SK-N-SH (cell line): ENCODE data around the gene SPRN. TPM values are rescaled to one million over a fixed set of nuclear protein-coding genes. Genes with fewer than 3 reads are reported as not detected.

Experiments used
- CTCF ChIA-PET: fragments of 300-600, 350-600 bp; formaldehyde crosslinking; extraction: SDS; loops from one replicate; lab custom pipeline; 2021; lab: Yijun Ruan, JAX
- POLR2A ChIA-PET: fragments of 350-600 bp; sonication (Branson Sonifier 250); formaldehyde crosslinking; extraction: SDS; loops from one replicate; lab custom pipeline; 2020; ENCODE audit warnings: antibody characterized with exemption, inconsistent platforms; lab: Yijun Ruan, JAX
- DNase-seq: peaks from one replicate; pipeline ENCODE4 v3.0.0; 2012
- H2AFZ ChIP-seq: fragments of 200-600 bp; sonication (generic); 2 replicates; pipeline ENCODE4 v1.8.1; 2016; ENCODE audit warnings: antibody characterized with exemption, mild to moderate bottlenecking, low read depth
- H3F3A ChIP-seq: fragments of 200-600 bp; sonication (generic); replicated peaks from 2 replicates; pipeline ENCODE3; 2016; ENCODE audit warnings: antibody characterized with exemption, mild to moderate bottlenecking; ENCODE audit not compliant: insufficient read depth
- H3K27ac ChIP-seq, 2 experiments: fragments of 200-500 bp in 1 of 2; fragments of 200-600 bp in 1 of 2; sonication (Bioruptor generic) in 1 of 2; sonication (generic), shearing (Covaris generic) in 1 of 2; 2 replicates each; pipeline versions ENCODE4 v1.5.1 to v1.6.1; 2014 to 2016; ENCODE audit warnings: low read depth in 2 of 2, inconsistent platforms in 1 of 2, low read length in 1 of 2, mild to moderate bottlenecking in 1 of 2, mixed read lengths in 1 of 2
- H3K27me3 ChIP-seq: fragments of 200-600 bp; sonication (generic), shearing (Covaris generic); 2 replicates; pipeline ENCODE4 v1.6.1; 2016; ENCODE audit warnings: mixed run types; ENCODE audit not compliant: insufficient read depth
- H3K36me3 ChIP-seq, 2 experiments: fragments of 200-500 bp in 1 of 2; fragments of 200-600 bp in 1 of 2; sonication (Bioruptor generic) in 1 of 2; sonication (generic) in 1 of 2; replicated peaks in 1 of 2; 2 replicates each; pipeline versions ENCODE3 to v1.5.1; 2014 to 2016; ENCODE audit warnings: low read length in 1 of 2, mild to moderate bottlenecking in 1 of 2; ENCODE audit not compliant: insufficient read depth in 2 of 2, control insufficient read depth in 1 of 2
- H3K4me1 ChIP-seq, 2 experiments: fragments of 200-500 bp in 1 of 2; fragments of 200-600 bp in 1 of 2; sonication (Bioruptor generic) in 1 of 2; sonication (generic), shearing (Covaris generic) in 1 of 2; 2 replicates each; pipeline versions ENCODE4 v1.5.1 to v1.6.1; 2014 to 2016; ENCODE audit warnings: low read depth in 1 of 2, low read length in 1 of 2, mixed run types in 1 of 2; ENCODE audit not compliant: insufficient read depth in 2 of 2, control insufficient read depth in 1 of 2
- H3K4me2 ChIP-seq: fragments of 200-600 bp; sonication (generic), shearing (Covaris generic); 2 replicates; pipeline ENCODE4 v1.6.1; 2017; ENCODE audit warnings: mixed run types
- H3K4me3 ChIP-seq, 2 experiments: fragments of 200-500 bp in 1 of 2; fragments of 200-600 bp in 1 of 2; sonication (Bioruptor generic) in 1 of 2; sonication (generic), shearing (Covaris generic) in 1 of 2; 2 replicates each; pipeline versions ENCODE4 v1.5.1 to v1.8.1; 2014 to 2016; ENCODE audit warnings: low read depth in 2 of 2, inconsistent platforms in 1 of 2, low read length in 1 of 2, mild to moderate bottlenecking in 1 of 2, mixed read lengths in 1 of 2, moderate library complexity in 1 of 2
- H3K79me2 ChIP-seq: fragments of 200-600 bp; sonication (generic); 2 replicates; pipeline ENCODE4 v1.8.1; 2017; ENCODE audit warnings: mild to moderate bottlenecking; ENCODE audit not compliant: insufficient read depth
- H3K9ac ChIP-seq: fragments of 200-600 bp; sonication (generic); 2 replicates; pipeline ENCODE4 v1.6.1; 2017; ENCODE audit warnings: mixed run types
- H3K9me2 ChIP-seq: fragments of 200-600 bp; sonication (generic); 2 replicates; pipeline ENCODE4 v1.6.1; 2017; ENCODE audit warnings: mixed run types
- H3K9me3 ChIP-seq: fragments of 200-600 bp; sonication (generic); 2 replicates; pipeline ENCODE4 v1.6.1; 2017; ENCODE audit warnings: mixed run types, mild to moderate bottlenecking, moderate library complexity
- H4K20me1 ChIP-seq: fragments of 200-600 bp; sonication (generic); 2 replicates; pipeline ENCODE4 v1.6.1; 2017; ENCODE audit warnings: mild to moderate bottlenecking, mixed run types; ENCODE audit not compliant: insufficient read depth
- CHD2 ChIP-seq: fragments of 150-350 bp; IDR thresholded peaks from 2 replicates; pipeline ENCODE4 v1.6.1; 2018; ENCODE audit warnings: low read length; ENCODE audit not compliant: partially characterized antibody
- ELF1 ChIP-seq: IDR thresholded peaks from 2 replicates; pipeline ENCODE4 v1.4.0; 2012
- FOXJ3 ChIP-seq: sonication (generic); formaldehyde crosslinking; IDR thresholded peaks from 2 replicates; pipeline ENCODE4 v1.5.1; 2020; ENCODE audit warnings: mild to moderate bottlenecking, missing genetic modification reagents
- GATA2 ChIP-seq: sonication (generic); formaldehyde crosslinking; IDR thresholded peaks from 2 replicates; pipeline ENCODE4 v1.5.0; 2020; ENCODE audit warnings: mild to moderate bottlenecking, missing genetic modification reagents
- JUND ChIP-seq: IDR thresholded peaks from 2 replicates; pipeline ENCODE4 v1.4.0; 2012
- MEF2A ChIP-seq: IDR thresholded peaks from 2 replicates; pipeline ENCODE4 v1.4.0; 2012; ENCODE audit warnings: low read depth, borderline replicate concordance
- MXI1 ChIP-seq: IDR thresholded peaks from 2 replicates; pipeline ENCODE4 v1.6.1; 2012; ENCODE audit warnings: mild to moderate bottlenecking, low read depth, low read length, improper control_type of control experiment
- NRF1 ChIP-seq: IDR thresholded peaks from 2 replicates; pipeline ENCODE4 v1.6.1; 2012; ENCODE audit warnings: low read depth, mild to moderate bottlenecking, low read length
- POLR2AphosphoS5 ChIP-seq: IDR thresholded peaks from 2 replicates; pipeline ENCODE4 v1.6.1; 2012; ENCODE audit warnings: low read depth, low read length
- REST ChIP-seq: IDR thresholded peaks from 2 replicates; pipeline ENCODE4 v1.6.1; 2012; ENCODE audit warnings: mild to moderate bottlenecking, low read depth, low read length, moderate library complexity
- RXRA ChIP-seq: IDR thresholded peaks from 2 replicates; pipeline ENCODE4 v1.4.0; 2012; ENCODE audit warnings: low read depth, mild to moderate bottlenecking, borderline replicate concordance
- SIN3A ChIP-seq: IDR thresholded peaks from 2 replicates; pipeline ENCODE4 v1.6.1; 2012; ENCODE audit warnings: low read depth, mild to moderate bottlenecking, low read length, moderate library complexity, borderline replicate concordance
- TAF1 ChIP-seq: IDR thresholded peaks from 2 replicates; pipeline ENCODE4 v1.6.1; 2012; ENCODE audit warnings: low read depth, mild to moderate bottlenecking, low read length, moderate library complexity, borderline replicate concordance
- TEAD4 ChIP-seq: IDR thresholded peaks from 2 replicates; pipeline ENCODE4 v1.4.0; 2012; ENCODE audit warnings: mild to moderate bottlenecking, borderline replicate concordance; ENCODE audit not compliant: insufficient read depth
- USF1 ChIP-seq: IDR thresholded peaks from 2 replicates; pipeline ENCODE4 v1.4.0; 2012; ENCODE audit warnings: low read depth, borderline replicate concordance
- YY1 ChIP-seq: IDR thresholded peaks from 2 replicates; pipeline ENCODE4 v1.4.0; 2012; ENCODE audit warnings: low read depth, mild to moderate bottlenecking
- WGBS: methylation state at CpG from one replicate; pipeline ENCODE4 v1.1.6; 2017; ENCODE audit warnings: low lambda C conversion rate; 5-methylcytosine and 5-hydroxymethylcytosine counted together
- polyA plus RNA-seq, 3 experiments: library from polyadenylated mRNA; depleted of rRNA; stranded (reverse); fragments of >200 nt; gene quantifications; 2 replicates each; pipeline ENCODE4 v1.2.3, GENCODE V29; 2012
- TF ChIP-seq, protein P1 (sequence below): fragments of 150-350 bp; IDR thresholded peaks from 2 replicates; pipeline ENCODE4 v1.6.1; 2017; ENCODE audit warnings: antibody characterized with exemption, low read length, low read depth, borderline replicate concordance
- TF ChIP-seq, protein P2 (sequence below): fragments of 200-600 bp; sonication (generic); IDR thresholded peaks from 2 replicates; pipeline ENCODE4 v1.6.1; 2017; ENCODE audit warnings: antibody characterized with exemption, mild to moderate bottlenecking, moderate library complexity

Gene SPRN
- polyA plus RNA-seq, 1 of the 3 experiments (the other 2 are of a cell fraction), result 1.2 TPM

DNA sequence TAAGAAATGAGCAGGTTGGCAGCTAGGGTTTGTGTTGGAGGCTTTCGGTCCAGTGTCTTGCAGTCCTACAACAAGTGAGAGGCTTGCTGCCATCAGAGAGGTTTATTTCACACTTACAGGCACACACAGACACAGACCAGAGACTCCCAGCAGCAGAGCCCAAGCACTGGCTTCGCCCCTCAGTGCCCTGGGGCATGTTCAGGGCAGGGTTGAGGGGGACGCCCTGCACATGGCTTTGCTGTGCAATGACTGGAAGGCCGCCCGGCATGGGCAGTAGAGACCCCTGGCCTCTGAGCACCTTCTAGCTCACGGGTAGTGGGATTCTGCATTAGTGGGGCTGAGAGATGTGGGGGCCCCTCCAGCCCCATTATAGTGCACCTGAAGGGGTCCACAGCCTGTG lies 3.8 kb downstream of the SPRN start:
- H3K36me3 ChIP-seq, result peaks cover 2 to 24% of the 10 kb centered on the region in 2 experiments
- H3K4me3 ChIP-seq, result no peak overlapping the region
- no peaks in the 10 kb centered on the region for H3K9me2 ChIP-seq
- H3K4me2 ChIP-seq, result no peak overlapping the region
- H3K79me2 ChIP-seq, result no peaks in the 10 kb centered on the region
- CTCF ChIA-PET, result interaction anchor here (1.3 to 1.8 kb wide), 2 partner anchors 8 to 91 kb away, joined by 4 to 10 read pairs; no protein-coding TSS in a partner anchor
- no peaks in the 10 kb centered on the region for H3K9me3 ChIP-seq
- H3K27ac ChIP-seq, result no peak overlapping the region
- H3F3A ChIP-seq, result no peaks in the 10 kb centered on the region
- DNase-seq, result no peak
- no peak overlapping the region for H2AFZ ChIP-seq
- no peak for TF ChIP-seq JUND
- TF ChIP-seq TEAD4, result no peak
- TF ChIP-seq, protein P1, sequence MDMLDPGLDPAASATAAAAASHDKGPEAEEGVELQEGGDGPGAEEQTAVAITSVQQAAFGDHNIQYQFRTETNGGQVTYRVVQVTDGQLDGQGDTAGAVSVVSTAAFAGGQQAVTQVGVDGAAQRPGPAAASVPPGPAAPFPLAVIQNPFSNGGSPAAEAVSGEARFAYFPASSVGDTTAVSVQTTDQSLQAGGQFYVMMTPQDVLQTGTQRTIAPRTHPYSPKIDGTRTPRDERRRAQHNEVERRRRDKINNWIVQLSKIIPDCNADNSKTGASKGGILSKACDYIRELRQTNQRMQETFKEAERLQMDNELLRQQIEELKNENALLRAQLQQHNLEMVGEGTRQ, result no peak
- TF ChIP-seq POLR2AphosphoS5, result no peak
- TF ChIP-seq USF1, result no peak
- TF ChIP-seq NRF1, result no peak
- TF ChIP-seq ELF1, result no peak
- no peak for TF ChIP-seq CHD2
- TF ChIP-seq YY1, result no peak
- no peak for TF ChIP-seq SIN3A
- TF ChIP-seq, protein P2, sequence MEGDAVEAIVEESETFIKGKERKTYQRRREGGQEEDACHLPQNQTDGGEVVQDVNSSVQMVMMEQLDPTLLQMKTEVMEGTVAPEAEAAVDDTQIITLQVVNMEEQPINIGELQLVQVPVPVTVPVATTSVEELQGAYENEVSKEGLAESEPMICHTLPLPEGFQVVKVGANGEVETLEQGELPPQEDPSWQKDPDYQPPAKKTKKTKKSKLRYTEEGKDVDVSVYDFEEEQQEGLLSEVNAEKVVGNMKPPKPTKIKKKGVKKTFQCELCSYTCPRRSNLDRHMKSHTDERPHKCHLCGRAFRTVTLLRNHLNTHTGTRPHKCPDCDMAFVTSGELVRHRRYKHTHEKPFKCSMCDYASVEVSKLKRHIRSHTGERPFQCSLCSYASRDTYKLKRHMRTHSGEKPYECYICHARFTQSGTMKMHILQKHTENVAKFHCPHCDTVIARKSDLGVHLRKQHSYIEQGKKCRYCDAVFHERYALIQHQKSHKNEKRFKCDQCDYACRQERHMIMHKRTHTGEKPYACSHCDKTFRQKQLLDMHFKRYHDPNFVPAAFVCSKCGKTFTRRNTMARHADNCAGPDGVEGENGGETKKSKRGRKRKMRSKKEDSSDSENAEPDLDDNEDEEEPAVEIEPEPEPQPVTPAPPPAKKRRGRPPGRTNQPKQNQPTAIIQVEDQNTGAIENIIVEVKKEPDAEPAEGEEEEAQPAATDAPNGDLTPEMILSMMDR, result no peak
- no peak for TF ChIP-seq RXRA
- TF ChIP-seq TAF1, result no peak
- TF ChIP-seq MXI1, result no peak
- no peak for TF ChIP-seq REST
- no peak for TF ChIP-seq GATA2 (CRISPR knock-in tag)
- no peak for TF ChIP-seq MEF2A
- TF ChIP-seq FOXJ3 (CRISPR knock-in tag), result no peak
- TF ChIP-seq, all 33 proteins: peak for 0
- no peaks in the 10 kb centered on the region; a peak in 1 of 4 replicates for H3K4me1 ChIP-seq
- H3K9ac ChIP-seq, result no peak overlapping the region
- POLR2A ChIA-PET, result no interaction called here
- H3K27me3 ChIP-seq, result no peaks in the 10 kb centered on the region
- 80% methylated on average over 5 of the region's 6 CpGs for WGBS
- peaks cover 20% of the 10 kb centered on the region; the same call in 1 of the 2 replicates for H4K20me1 ChIP-seq
